Transverse colon (tissue), 3 donors: Measurements from ENCODE around the gene DBX1.

Experiments used
- CTCF ChIP-seq, 5 experiments: fragments of 200-600 bp in 3 of 5; fragments of 450-650 bp in 2 of 5; sonication (generic) in 3 of 5; IDR thresholded peaks; 1 replicate in 2 of 5; 2 replicates in 3 of 5; pipeline ENCODE4 v1.5.1; 2016 to 2017; ENCODE audit warnings: antibody characterized with exemption in 5 of 5, inconsistent platforms in 3 of 5, mild to moderate bottlenecking in 2 of 5, moderate library complexity in 1 of 5
- EP300 ChIP-seq: sonication (generic); formaldehyde crosslinking; IDR thresholded peaks from one replicate; pipeline ENCODE4 v1.6.1; 2017; ENCODE audit warnings: antibody characterized with exemption, low read depth
- POLR2A ChIP-seq: fragments of 450-650 bp; IDR thresholded peaks from one replicate; pipeline ENCODE4 v1.6.1; 2016; ENCODE audit warnings: antibody characterized with exemption, mild to moderate bottlenecking, moderate library complexity

DNA sequence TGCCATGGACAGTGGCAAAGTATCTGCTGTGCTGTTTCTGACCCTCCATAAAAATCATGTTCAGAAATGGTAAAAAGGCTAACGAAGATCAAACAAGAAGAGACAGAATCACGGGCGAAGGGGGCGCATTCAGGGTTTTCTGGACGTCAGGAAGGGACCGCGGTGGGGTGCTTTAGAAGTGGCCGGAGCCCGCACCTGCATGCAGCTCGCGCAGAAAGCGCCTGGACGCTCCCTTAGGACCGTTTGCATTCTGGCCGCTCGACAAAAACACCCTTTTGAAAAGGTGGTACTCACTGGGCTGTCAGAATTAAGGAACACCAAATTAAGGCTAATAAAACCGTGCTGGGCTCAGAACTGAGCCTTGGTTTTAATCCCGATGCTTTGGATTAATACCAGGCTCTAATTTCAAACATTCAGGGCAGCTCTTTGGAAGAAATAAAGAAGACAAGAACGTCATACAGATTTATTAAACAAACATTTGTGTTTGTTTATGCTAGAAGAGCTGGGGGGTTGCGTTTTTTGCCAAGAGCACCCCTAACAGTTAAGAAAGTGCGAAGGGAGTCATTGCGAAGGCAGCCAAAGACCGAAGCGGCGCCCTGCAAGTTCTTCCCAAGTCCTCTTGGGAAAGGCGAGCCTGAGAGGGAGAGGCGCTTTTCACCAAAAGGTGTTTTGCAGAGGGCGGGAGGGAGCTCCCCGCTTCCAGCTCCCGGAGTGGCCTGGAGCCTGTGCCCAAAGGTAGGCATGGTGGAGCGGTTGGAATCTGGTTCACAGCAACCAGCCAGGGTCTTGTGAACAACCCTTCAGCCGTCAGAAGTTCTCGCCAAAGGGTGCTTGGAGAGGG is 47.7 kb upstream of the DBX1 start:
- no peak for TF ChIP-seq POLR2A
- TF ChIP-seq EP300, result no peak
- no peak for TF ChIP-seq CTCF (IDR thresholded peaks at IDR 0.05)
